HG02798 (cell line): ENCODE results near the gene HFE.
A peak's percentile ranks its signal among the peaks of the same experiment; 100 is the strongest.
"Not testable (repeated sequence)": the region's sequence is repeated elsewhere in the genome, so short reads cannot be mapped to it uniquely, and the experiment has no call there.

Source experiments
- ATAC-seq: cut with Tn5 transposase; IDR thresholded peaks from one replicate; pipeline ENCODE4 v1.9.1; 2021; ENCODE audit warnings: mild to moderate bottlenecking; ENCODE audit not compliant: unreplicated experiment, poor library complexity

HFE gene

GRCh38 chr6:26105842-26106241 lies 18.6 kb downstream of the HFE start:
- ATAC-seq: no peak

- ATAC-seq: no peak
Observed at GRCh38 chr6:26107935-26108334, 20.7 kb downstream of the HFE start.

GRCh38 chr6:26109772-26110171 lies 22.5 kb downstream of the HFE start:
- no peak for ATAC-seq

- no peak for ATAC-seq
Observed at GRCh38 chr6:26113570-26113969, 26.3 kb downstream of the HFE start.

- no peak for ATAC-seq
Observed at GRCh38 chr6:26115226-26115625, 28.0 kb downstream of the HFE start.

DNA sequence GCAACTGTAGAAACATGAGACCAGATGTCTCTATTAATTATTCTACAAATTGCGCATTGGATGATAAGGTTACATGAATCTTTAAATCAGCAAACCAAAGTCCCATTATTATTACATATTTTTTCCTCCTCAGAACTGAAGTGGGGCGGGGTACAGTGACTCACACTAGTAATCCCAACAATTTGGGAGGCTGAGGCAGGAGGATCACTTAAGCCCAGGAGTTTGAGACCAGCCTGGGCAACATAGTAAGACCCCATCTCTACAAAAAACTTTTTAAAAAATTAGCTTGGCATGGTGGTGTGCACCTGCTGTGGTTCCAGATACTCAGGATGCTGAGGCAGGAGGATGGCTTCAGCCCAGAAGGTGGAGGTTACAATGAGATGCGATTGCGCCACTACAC lies 29.0 kb downstream of the HFE start:
- ATAC-seq: no peak

- no peak for ATAC-seq
Observed at GRCh38 chr6:26118999-26119398, 31.8 kb downstream of the HFE start.

- ATAC-seq: not testable (repeated sequence)
Observed at GRCh38 chr6:26120115-26120514, 32.9 kb downstream of the HFE start.

- no peak for ATAC-seq
Observed at GRCh38 chr6:26120807-26121140, 33.5 kb downstream of the HFE start.

DNA sequence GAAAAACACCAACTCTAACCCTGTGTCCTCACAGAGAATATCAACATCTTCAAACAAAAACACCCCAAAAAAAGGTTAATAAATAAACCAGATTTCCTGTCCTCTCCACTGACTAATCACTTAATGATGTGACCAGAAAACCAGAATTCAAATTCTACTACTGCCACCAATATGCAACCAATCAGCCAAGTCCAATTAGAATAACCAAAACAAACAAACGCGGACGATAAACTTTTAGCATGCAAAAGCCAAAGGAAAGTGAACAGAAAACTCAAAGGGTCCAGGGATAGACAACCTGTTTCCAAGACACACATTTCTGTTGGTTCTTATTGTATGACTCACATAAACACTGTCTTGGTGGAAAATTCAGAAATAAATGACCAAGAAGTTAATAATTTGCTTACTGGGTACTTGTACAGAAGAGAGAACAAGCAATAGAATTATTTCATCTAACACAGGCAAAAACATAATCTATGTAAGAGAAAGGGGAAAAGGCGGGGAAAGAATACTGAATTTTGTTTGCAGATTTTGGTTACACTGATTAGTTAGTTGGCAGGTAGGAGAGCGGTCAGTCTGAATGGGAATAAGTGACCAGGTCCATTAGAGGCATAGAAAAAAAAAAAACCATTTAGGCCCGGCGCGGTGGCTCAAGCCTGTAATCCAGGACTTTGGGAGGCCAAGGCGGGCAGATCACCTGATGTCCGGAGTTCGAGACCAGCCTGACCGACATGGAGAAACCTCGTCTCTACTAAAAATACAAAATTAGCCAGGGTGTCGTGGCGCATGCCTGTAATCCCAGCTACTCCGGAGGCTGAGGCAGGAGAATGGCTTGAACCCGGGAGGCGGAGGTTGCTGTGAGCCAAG lies 34.1 kb downstream of the HFE start:
- no peak for ATAC-seq

GRCh38 chr6:26122005-26122388 lies 34.8 kb downstream of the HFE start:
- no peak for ATAC-seq

- ATAC-seq: no peak
Observed at GRCh38 chr6:26122402-26122792, 35.2 kb downstream of the HFE start.

DNA sequence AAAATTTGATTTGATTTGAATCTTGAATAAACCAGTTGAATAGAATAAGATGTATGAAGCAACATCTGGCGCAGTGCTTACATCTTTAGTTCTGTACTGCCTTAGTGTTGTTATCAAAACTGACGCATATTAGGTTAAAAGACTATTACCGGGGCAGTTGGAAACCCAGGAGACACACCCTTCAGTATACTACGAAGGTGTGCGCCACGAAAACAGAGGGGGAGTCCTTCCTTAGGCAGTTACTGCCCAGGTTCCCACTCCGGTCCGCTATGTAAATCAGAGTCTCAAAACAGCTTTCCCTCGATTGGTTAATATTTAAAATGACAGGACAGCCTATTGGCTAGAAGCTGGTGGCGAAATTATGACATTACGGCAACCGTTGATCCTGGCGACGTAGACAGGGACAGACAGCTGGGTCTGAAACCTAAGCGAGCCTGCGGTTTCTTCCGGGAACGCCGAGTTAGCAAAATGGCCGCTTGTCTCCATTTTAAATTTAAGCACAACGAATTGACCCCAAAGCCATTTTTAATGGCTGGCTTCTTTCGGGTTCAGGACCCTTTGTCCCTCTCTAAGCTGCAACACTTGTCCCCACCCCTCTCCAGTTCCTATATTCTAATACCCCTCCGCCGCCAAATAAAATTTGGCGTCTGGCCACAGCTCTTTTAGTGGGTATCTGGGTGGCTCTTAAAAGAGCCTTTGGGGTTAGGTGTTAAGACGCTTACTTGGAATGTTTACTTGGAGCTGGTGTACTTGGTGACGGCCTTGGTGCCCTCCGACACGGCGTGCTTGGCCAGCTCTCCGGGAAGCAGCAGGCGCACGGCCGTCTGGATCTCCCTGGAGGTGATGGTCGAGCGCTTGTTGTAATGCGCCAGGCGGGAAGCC lies 35.8 kb downstream of the HFE start:
- ATAC-seq: peak; percentile 61

DNA sequence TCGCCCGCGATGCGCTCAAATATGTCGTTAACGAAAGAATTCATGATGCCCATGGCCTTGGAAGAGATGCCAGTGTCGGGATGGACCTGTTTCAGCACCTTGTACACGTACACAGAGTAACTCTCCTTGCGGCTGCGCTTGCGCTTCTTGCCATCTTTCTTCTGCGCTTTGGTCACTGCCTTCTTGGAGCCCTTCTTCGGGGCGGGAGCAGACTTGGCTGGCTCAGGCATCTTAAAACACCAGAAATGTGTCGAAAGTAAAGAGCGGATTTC lies 36.4 kb downstream of the HFE start:
- no peak for ATAC-seq

DNA sequence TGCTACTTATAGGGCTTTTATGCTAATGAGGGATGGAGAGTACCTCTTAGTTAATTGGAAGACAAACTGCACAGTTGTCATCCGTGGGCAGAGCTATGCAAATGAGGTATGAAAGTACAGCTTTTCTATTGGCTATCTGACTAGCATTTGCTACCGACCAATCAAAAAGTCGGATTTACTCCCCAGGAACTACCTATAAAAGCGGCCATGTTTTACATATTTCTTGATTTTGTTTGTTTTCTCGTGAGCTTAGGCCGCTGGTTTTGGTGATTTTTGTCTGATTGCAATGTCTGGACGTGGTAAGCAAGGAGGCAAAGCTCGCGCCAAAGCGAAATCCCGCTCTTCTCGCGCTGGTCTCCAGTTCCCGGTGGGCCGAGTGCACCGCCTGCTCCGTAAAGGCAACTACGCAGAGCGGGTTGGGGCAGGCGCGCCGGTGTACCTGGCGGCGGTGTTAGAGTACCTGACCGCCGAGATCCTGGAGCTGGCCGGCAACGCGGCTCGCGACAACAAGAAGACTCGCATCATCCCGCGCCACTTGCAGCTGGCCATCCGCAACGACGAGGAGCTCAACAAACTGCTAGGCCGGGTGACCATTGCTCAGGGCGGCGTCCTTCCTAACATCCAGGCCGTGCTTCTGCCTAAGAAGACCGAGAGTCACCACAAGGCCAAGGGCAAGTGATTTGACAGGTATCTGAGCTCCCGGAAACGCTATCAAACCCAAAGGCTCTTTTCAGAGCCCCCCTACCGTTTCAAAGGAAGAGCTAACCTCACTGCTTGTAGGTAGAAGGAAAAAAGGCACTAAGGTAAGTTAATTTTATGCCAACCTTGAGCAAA lies 36.9 kb downstream of the HFE start:
- peak; percentile 81 for ATAC-seq

GRCh38 chr6:26124781-26125685 lies 37.8 kb downstream of the HFE start:
- no peak for ATAC-seq

- no peak for ATAC-seq
Observed at GRCh38 chr6:26126394-26127235, 39.4 kb downstream of the HFE start.

DNA sequence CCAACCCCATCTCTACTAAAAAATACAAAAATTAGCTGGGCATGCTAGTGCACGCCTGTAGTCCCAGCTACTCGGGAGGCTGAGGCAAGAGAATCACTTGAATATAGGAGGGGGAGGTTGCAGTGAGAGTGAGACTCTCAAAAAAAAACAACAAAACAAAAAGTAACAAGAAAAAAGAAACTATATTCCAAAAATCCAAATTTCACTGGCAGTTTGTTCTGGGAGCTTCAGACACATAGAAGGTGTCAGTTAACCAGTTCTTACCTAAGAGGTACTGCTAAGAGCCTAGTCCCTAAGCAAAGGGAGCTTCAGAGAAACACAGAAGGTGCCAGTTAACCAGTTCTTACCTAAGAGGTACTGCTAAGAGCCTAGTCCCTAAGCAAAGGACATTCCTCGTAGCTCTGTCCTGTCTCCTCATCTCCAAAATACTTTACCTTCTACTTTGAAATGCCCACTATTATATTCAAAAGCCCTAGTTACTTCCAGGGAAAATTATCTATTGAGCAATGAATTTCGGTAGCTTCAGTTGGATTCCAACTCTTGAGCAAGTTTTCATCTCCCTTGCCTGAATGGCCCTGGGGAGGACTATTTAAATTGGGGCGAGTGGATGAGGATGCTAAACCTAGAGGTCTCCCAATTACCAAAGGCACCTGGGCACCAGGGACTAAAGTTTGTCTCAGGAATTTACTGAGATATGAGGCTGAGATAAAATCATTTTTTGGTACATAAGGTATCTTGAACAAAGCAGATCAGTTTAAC lies 41.0 kb downstream of the HFE start:
- ATAC-seq: no peak
